WTC11 (cell line): ENCODE measurements around the gene FOXRED2. TPM values are rescaled to one million over a fixed set of nuclear protein-coding genes. Genes with fewer than 3 reads are reported as not detected.

Source experiments
- ELF4 ChIP-seq: sonication (generic); formaldehyde crosslinking; IDR thresholded peaks from 2 replicates; pipeline ENCODE4 v1.8.1; 2022; ENCODE audit warnings: low read depth, mild to moderate bottlenecking, moderate library complexity, missing genetic modification reagents
- EMX1 ChIP-seq: fragments of 250-450 bp; sonication (Bioruptor Pico); IDR thresholded peaks from 2 replicates; pipeline ENCODE4 v1.8.0; 2021; ENCODE audit warnings: mild to moderate bottlenecking
- ETV6 ChIP-seq: sonication (generic); formaldehyde crosslinking; IDR thresholded peaks from 2 replicates; pipeline ENCODE4 v1.8.1; 2022; ENCODE audit warnings: mild to moderate bottlenecking, missing genetic modification reagents
- GABPB1 ChIP-seq: sonication (generic); formaldehyde crosslinking; IDR thresholded peaks from 2 replicates; pipeline ENCODE4 v1.8.1; 2023; ENCODE audit warnings: mild to moderate bottlenecking, missing genetic modification reagents
- IRF2 ChIP-seq: sonication (generic); formaldehyde crosslinking; IDR thresholded peaks from 2 replicates; pipeline ENCODE4 v1.8.0; 2022; ENCODE audit warnings: low read depth, missing genetic modification reagents, borderline replicate concordance
- NFYB ChIP-seq: sonication (generic); formaldehyde crosslinking; conservative IDR thresholded peaks from 2 replicates; pipeline ENCODE4 v1.8.0; 2022; ENCODE audit warnings: low read depth, missing genetic modification reagents
- NR2C2 ChIP-seq: sonication (generic); formaldehyde crosslinking; IDR thresholded peaks from 2 replicates; pipeline ENCODE4 v1.8.0; 2022; ENCODE audit warnings: mild to moderate bottlenecking, missing genetic modification reagents
- NR3C1 ChIP-seq: sonication (generic); formaldehyde crosslinking; conservative IDR thresholded peaks from 2 replicates; pipeline ENCODE4 v1.8.1; 2023; ENCODE audit warnings: low read depth, mild to moderate bottlenecking, missing genetic modification reagents
- PRRX2 ChIP-seq: fragments of 250-450 bp; sonication (Bioruptor Pico); IDR thresholded peaks from 2 replicates; pipeline ENCODE4 v1.8.0; 2021; ENCODE audit warnings: mild to moderate bottlenecking
- RELA ChIP-seq: sonication (generic); formaldehyde crosslinking; IDR thresholded peaks from 2 replicates; pipeline ENCODE4 v1.8.1; 2022; ENCODE audit warnings: missing genetic modification reagents, mild to moderate bottlenecking, borderline replicate concordance
- SP1 ChIP-seq: sonication (generic); formaldehyde crosslinking; conservative IDR thresholded peaks from 2 replicates; pipeline ENCODE4 v1.8.1; 2022; ENCODE audit warnings: missing genetic modification reagents
- TCF7 ChIP-seq: sonication (generic); formaldehyde crosslinking; IDR thresholded peaks from 2 replicates; pipeline ENCODE4 v1.8.0; 2022; ENCODE audit warnings: mild to moderate bottlenecking, low read depth, missing genetic modification reagents, moderate library complexity
- TEAD1 ChIP-seq: sonication (generic); formaldehyde crosslinking; IDR thresholded peaks from 2 replicates; pipeline ENCODE4 v1.8.0; 2022; ENCODE audit warnings: mild to moderate bottlenecking, missing genetic modification reagents
- ZNF138 ChIP-seq: sonication (generic); formaldehyde crosslinking; conservative IDR thresholded peaks from 2 replicates; pipeline ENCODE4 v1.8.1; 2022; ENCODE audit warnings: mild to moderate bottlenecking, moderate library complexity, missing genetic modification reagents
- ZNF423 ChIP-seq: fragments of 250-450 bp; sonication (Bioruptor Pico); IDR thresholded peaks from 2 replicates; pipeline ENCODE4 v2.1.2; 2022; ENCODE audit warnings: mild to moderate bottlenecking, moderate library complexity
- total RNA-seq: library from RNA; stranded (reverse); gene quantifications from 3 replicates; pipeline ENCODE4 v1.2.3, GENCODE V29; 2021
- TF ChIP-seq, protein P1 (sequence below): sonication (generic); formaldehyde crosslinking; IDR thresholded peaks from 2 replicates; pipeline ENCODE4 v1.8.1; 2023; ENCODE audit warnings: mild to moderate bottlenecking, missing genetic modification reagents, borderline replicate concordance
- TF ChIP-seq, protein P2 (sequence below): fragments of 250-450 bp; sonication (Bioruptor Pico); IDR thresholded peaks from 2 replicates; pipeline ENCODE4 v1.9.0; 2021; ENCODE audit warnings: moderate library complexity, mild to moderate bottlenecking, inconsistent platforms, borderline replicate concordance
- TF ChIP-seq, protein P3 (sequence below): sonication (generic); formaldehyde crosslinking; IDR thresholded peaks from 2 replicates; pipeline ENCODE4 v1.8.1; 2022; ENCODE audit warnings: low read depth, mild to moderate bottlenecking, moderate library complexity, missing genetic modification reagents, borderline replicate concordance
- TF ChIP-seq, protein P4 (sequence below): fragments of 250-450 bp; sonication (Bioruptor Pico); IDR thresholded peaks from 2 replicates; pipeline ENCODE4 v1.8.0; 2021; ENCODE audit warnings: mild to moderate bottlenecking
- TF ChIP-seq, protein P5 (sequence below): sonication (generic); formaldehyde crosslinking; IDR thresholded peaks from 2 replicates; pipeline ENCODE4 v1.8.0; 2022; ENCODE audit warnings: mild to moderate bottlenecking, missing genetic modification reagents
- TF ChIP-seq, protein P6 (sequence below): sonication (generic); formaldehyde crosslinking; IDR thresholded peaks from 2 replicates; pipeline ENCODE4 v1.8.1; 2023; ENCODE audit warnings: mild to moderate bottlenecking, moderate library complexity, missing genetic modification reagents
- TF ChIP-seq, protein P7 (sequence below): fragments of 250-450 bp; sonication (Bioruptor Pico); IDR thresholded peaks from 2 replicates; pipeline ENCODE4 v1.9.0; 2021; ENCODE audit warnings: mild to moderate bottlenecking, borderline replicate concordance

FOXRED2 gene
- total RNA-seq, 1 experiment from 2014 or later, result 20.1 TPM

DNA sequence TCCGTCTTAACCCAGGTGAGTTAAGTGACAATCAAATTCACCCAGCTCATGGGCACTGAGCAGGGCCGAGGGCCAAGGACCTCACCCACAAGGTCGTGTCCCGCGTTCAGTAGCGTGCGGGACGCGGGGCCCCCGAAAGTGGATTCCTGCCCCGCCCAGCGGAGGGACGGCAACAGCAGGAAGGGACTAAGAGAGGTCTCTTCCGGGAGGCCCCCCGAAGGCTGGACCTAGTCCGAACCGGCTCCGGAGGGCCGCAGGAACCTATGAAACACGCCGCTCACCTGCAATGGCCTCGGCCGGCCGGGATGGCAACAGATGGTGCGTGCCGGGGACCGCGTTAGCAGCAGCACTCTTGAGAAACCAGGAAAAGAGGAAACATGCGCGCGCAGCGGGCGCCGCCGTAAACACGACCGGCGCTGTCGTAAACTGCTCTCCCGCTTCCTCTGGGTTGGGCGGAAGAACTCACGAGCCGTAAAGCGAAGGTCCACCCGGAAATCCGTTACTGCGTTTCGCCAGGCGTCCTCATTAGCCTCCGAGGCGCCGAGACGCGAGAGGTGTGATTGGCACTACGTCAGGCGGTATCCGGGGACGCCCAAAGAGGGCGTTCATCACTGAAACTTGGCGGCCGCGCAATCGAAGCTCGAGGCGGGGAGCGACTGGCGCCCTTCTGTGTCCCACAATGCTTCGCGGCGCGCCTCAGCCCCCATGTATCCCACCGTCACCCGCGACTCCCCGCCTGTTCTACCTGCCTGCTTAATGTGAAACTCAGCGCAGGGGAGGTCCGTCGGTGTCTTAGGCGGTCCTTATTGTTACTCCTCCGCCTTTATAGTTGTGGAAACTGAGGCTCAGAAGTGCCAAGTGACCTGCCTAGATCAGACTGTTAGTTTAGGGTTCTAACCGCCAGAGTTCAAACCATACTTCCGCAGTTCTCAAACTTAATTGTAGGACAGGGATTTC, 22.2 kb upstream of the FOXRED2 start, which contains the start of gene EIF3D (continued):
- TF ChIP-seq, protein P1, sequence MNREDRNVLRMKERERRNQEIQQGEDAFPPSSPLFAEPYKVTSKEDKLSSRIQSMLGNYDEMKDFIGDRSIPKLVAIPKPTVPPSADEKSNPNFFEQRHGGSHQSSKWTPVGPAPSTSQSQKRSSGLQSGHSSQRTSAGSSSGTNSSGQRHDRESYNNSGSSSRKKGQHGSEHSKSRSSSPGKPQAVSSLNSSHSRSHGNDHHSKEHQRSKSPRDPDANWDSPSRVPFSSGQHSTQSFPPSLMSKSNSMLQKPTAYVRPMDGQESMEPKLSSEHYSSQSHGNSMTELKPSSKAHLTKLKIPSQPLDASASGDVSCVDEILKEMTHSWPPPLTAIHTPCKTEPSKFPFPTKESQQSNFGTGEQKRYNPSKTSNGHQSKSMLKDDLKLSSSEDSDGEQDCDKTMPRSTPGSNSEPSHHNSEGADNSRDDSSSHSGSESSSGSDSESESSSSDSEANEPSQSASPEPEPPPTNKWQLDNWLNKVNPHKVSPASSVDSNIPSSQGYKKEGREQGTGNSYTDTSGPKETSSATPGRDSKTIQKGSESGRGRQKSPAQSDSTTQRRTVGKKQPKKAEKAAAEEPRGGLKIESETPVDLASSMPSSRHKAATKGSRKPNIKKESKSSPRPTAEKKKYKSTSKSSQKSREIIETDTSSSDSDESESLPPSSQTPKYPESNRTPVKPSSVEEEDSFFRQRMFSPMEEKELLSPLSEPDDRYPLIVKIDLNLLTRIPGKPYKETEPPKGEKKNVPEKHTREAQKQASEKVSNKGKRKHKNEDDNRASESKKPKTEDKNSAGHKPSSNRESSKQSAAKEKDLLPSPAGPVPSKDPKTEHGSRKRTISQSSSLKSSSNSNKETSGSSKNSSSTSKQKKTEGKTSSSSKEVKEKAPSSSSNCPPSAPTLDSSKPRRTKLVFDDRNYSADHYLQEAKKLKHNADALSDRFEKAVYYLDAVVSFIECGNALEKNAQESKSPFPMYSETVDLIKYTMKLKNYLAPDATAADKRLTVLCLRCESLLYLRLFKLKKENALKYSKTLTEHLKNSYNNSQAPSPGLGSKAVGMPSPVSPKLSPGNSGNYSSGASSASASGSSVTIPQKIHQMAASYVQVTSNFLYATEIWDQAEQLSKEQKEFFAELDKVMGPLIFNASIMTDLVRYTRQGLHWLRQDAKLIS (CRISPR knock-in tag), result no peak
- TF ChIP-seq NR2C2 (CRISPR knock-in tag) (no peak), NR3C1 (CRISPR knock-in tag) (no peak), GABPB1 (peak; percentile 73; the same call in 1 of the 2 replicates), IRF2 (no peak), ELF4 (CRISPR knock-in tag) (0 out of 2 replicates have a peak, but pooled peaks have one; percentile 47), ZNF423 (CRISPR knock-in tag) (no peak), TEAD1 (0 out of 2 replicates have a peak, but pooled peaks have one; percentile 40), RELA (CRISPR knock-in tag) (no peak), NFYB (CRISPR knock-in tag) (no peak; the same call in 1 of the 2 replicates), ZNF138 (no peak), EMX1 (CRISPR knock-in tag) (no peak), TCF7 (CRISPR knock-in tag) (no peak), PRRX2 (no peak), SP1 (CRISPR knock-in tag) (peak; percentile 78), ETV6 (peak; percentile 97)
- TF ChIP-seq, protein P2, sequence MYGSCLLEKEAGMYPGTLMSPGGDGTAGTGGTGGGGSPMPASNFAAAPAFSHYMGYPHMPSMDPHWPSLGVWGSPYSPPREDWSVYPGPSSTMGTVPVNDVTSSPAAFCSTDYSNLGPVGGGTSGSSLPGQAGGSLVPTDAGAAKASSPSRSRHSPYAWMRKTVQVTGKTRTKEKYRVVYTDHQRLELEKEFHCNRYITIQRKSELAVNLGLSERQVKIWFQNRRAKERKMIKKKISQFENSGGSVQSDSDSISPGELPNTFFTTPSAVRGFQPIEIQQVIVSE (CRISPR knock-in tag), result no peak
- TF ChIP-seq, protein P3, sequence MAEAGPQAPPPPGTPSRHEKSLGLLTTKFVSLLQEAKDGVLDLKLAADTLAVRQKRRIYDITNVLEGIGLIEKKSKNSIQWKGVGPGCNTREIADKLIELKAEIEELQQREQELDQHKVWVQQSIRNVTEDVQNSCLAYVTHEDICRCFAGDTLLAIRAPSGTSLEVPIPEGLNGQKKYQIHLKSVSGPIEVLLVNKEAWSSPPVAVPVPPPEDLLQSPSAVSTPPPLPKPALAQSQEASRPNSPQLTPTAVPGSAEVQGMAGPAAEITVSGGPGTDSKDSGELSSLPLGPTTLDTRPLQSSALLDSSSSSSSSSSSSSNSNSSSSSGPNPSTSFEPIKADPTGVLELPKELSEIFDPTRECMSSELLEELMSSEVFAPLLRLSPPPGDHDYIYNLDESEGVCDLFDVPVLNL (CRISPR knock-in tag), result no peak
- TF ChIP-seq, protein P4, sequence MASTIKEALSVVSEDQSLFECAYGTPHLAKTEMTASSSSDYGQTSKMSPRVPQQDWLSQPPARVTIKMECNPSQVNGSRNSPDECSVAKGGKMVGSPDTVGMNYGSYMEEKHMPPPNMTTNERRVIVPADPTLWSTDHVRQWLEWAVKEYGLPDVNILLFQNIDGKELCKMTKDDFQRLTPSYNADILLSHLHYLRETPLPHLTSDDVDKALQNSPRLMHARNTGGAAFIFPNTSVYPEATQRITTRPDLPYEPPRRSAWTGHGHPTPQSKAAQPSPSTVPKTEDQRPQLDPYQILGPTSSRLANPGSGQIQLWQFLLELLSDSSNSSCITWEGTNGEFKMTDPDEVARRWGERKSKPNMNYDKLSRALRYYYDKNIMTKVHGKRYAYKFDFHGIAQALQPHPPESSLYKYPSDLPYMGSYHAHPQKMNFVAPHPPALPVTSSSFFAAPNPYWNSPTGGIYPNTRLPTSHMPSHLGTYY (CRISPR knock-in tag), result no peak
- TF ChIP-seq, protein P5, sequence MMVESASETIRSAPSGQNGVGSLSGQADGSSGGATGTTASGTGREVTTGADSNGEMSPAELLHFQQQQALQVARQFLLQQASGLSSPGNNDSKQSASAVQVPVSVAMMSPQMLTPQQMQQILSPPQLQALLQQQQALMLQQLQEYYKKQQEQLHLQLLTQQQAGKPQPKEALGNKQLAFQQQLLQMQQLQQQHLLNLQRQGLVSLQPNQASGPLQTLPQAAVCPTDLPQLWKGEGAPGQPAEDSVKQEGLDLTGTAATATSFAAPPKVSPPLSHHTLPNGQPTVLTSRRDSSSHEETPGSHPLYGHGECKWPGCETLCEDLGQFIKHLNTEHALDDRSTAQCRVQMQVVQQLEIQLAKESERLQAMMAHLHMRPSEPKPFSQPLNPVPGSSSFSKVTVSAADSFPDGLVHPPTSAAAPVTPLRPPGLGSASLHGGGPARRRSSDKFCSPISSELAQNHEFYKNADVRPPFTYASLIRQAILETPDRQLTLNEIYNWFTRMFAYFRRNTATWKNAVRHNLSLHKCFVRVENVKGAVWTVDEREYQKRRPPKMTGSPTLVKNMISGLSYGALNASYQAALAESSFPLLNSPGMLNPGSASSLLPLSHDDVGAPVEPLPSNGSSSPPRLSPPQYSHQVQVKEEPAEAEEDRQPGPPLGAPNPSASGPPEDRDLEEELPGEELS (CRISPR knock-in tag), result peak; percentile 69; the same call in 1 of the 2 replicates
- TF ChIP-seq, protein P6, sequence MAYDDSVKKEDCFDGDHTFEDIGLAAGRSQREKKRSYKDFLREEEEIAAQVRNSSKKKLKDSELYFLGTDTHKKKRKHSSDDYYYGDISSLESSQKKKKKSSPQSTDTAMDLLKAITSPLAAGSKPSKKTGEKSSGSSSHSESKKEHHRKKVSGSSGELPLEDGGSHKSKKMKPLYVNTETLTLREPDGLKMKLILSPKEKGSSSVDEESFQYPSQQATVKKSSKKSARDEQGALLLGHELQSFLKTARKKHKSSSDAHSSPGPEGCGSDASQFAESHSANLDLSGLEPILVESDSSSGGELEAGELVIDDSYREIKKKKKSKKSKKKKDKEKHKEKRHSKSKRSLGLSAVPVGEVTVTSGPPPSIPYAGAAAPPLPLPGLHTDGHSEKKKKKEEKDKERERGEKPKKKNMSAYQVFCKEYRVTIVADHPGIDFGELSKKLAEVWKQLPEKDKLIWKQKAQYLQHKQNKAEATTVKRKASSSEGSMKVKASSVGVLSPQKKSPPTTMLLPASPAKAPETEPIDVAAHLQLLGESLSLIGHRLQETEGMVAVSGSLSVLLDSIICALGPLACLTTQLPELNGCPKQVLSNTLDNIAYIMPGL (CRISPR knock-in tag), result peak; percentile 46
- TF ChIP-seq, protein P7, sequence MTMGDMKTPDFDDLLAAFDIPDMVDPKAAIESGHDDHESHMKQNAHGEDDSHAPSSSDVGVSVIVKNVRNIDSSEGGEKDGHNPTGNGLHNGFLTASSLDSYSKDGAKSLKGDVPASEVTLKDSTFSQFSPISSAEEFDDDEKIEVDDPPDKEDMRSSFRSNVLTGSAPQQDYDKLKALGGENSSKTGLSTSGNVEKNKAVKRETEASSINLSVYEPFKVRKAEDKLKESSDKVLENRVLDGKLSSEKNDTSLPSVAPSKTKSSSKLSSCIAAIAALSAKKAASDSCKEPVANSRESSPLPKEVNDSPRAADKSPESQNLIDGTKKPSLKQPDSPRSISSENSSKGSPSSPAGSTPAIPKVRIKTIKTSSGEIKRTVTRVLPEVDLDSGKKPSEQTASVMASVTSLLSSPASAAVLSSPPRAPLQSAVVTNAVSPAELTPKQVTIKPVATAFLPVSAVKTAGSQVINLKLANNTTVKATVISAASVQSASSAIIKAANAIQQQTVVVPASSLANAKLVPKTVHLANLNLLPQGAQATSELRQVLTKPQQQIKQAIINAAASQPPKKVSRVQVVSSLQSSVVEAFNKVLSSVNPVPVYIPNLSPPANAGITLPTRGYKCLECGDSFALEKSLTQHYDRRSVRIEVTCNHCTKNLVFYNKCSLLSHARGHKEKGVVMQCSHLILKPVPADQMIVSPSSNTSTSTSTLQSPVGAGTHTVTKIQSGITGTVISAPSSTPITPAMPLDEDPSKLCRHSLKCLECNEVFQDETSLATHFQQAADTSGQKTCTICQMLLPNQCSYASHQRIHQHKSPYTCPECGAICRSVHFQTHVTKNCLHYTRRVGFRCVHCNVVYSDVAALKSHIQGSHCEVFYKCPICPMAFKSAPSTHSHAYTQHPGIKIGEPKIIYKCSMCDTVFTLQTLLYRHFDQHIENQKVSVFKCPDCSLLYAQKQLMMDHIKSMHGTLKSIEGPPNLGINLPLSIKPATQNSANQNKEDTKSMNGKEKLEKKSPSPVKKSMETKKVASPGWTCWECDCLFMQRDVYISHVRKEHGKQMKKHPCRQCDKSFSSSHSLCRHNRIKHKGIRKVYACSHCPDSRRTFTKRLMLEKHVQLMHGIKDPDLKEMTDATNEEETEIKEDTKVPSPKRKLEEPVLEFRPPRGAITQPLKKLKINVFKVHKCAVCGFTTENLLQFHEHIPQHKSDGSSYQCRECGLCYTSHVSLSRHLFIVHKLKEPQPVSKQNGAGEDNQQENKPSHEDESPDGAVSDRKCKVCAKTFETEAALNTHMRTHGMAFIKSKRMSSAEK (CRISPR knock-in tag), result no peak
